RWPE2 (cell line): Measurements from ENCODE around the gene DLG1.

Source experiments
- ATAC-seq: fragments of 200-7000 bp; cut with Tn5 transposase; 3 replicates; pipeline ENCODE4 v1.9.1; 2021; ENCODE audit warnings: low read depth
- DNase-seq: peaks from one replicate; pipeline ENCODE4 v3.0.0-alpha.2; 2020; ENCODE audit warnings: low spot score
- H3K27ac ChIP-seq: fragments of 450-650 bp; 2 replicates; pipeline ENCODE4 v1.5.1; 2017; ENCODE audit warnings: mild to moderate bottlenecking; ENCODE audit not compliant: poor library complexity, severe bottlenecking
- H3K27me3 ChIP-seq: fragments of 250-450 bp; sonication (Bioruptor Pico); 2 replicates; pipeline ENCODE4 v1.5.1; 2021; ENCODE audit warnings: mild to moderate bottlenecking, moderate library complexity; ENCODE audit not compliant: insufficient read depth, poor library complexity, severe bottlenecking
- H3K36me3 ChIP-seq: fragments of 250-450 bp; sonication (Bioruptor Pico); 2 replicates; pipeline ENCODE4 v1.5.1; 2020; ENCODE audit warnings: low read depth, mild to moderate bottlenecking, moderate library complexity
- H3K4me1 ChIP-seq: fragments of 250-450 bp; sonication (Bioruptor Pico); 2 replicates; pipeline ENCODE4 v1.5.1; 2021; ENCODE audit warnings: mild to moderate bottlenecking, moderate library complexity; ENCODE audit not compliant: insufficient read depth, poor library complexity, severe bottlenecking
- H3K4me3 ChIP-seq: fragments of 250-450 bp; sonication (Bioruptor Pico); 2 replicates; pipeline ENCODE4 v1.5.1; 2021; ENCODE audit warnings: mild to moderate bottlenecking, moderate library complexity; ENCODE audit not compliant: severe bottlenecking
- H3K9me3 ChIP-seq: fragments of 250-450 bp; sonication (Bioruptor Pico); 2 replicates; pipeline ENCODE4 v1.5.1; 2021; ENCODE audit warnings: mild to moderate bottlenecking, moderate library complexity; ENCODE audit not compliant: severe bottlenecking
- CTCF ChIP-seq: fragments of 450-650 bp; IDR thresholded peaks from one replicate; pipeline ENCODE4 v1.5.1; 2017; ENCODE audit warnings: mild to moderate bottlenecking, moderate library complexity; ENCODE audit not compliant: poor library complexity, severe bottlenecking

Gene DLG1

GRCh38 chr3:197122394-197122793, 176.0 kb downstream of the DLG1 start:
- TF ChIP-seq CTCF = no peak
- peaks cover 52% of the 10 kb centered on the region for H3K36me3 ChIP-seq
- DNase-seq (no peak), ATAC-seq (no peak)
- no peak overlapping the region for H3K27ac ChIP-seq
- no peak overlapping the region for H3K4me3 ChIP-seq
- peaks cover 1% of the 10 kb centered on the region for H3K4me1 ChIP-seq
- H3K27me3 ChIP-seq = no peaks in the 10 kb centered on the region
- no peaks in the 10 kb centered on the region for H3K9me3 ChIP-seq

- H3K9me3 ChIP-seq = no peaks in the 10 kb centered on the region
- H3K4me3 ChIP-seq = no peak overlapping the region
- H3K36me3 ChIP-seq = peaks cover 58% of the 10 kb centered on the region
- H3K27ac ChIP-seq = peak overlapping the region; percentile 11
- no peaks in the 10 kb centered on the region for H3K27me3 ChIP-seq
- peak; percentile 73 for ATAC-seq
- no peak for DNase-seq
- no peak for TF ChIP-seq CTCF
- H3K4me1 ChIP-seq = peaks cover 7% of the 10 kb centered on the region
Observed at GRCh38 chr3:197117114-197117513, 181.3 kb downstream of the DLG1 start.

GRCh38 chr3:197114007-197114406, 184.4 kb downstream of the DLG1 start:
- TF ChIP-seq CTCF = no peak
- Histone ChIP-seq H3K4me3 (no peak overlapping the region), H3K9me3 (no peaks in the 10 kb centered on the region), H3K36me3 (peaks cover 78% of the 10 kb centered on the region), H3K4me1 (peaks cover 7% of the 10 kb centered on the region), H3K27ac (no peak overlapping the region), H3K27me3 (no peaks in the 10 kb centered on the region)
- ATAC-seq = no peak
- DNase-seq = no peak

GRCh38 chr3:197111685-197112084, 186.7 kb downstream of the DLG1 start:
- Histone ChIP-seq H3K27me3 (no peaks in the 10 kb centered on the region), H3K9me3 (no peaks in the 10 kb centered on the region), H3K4me3 (no peak overlapping the region), H3K27ac (no peak overlapping the region), H3K36me3 (peaks cover 78% of the 10 kb centered on the region), H3K4me1 (no peaks in the 10 kb centered on the region)
- no peak for ATAC-seq
- TF ChIP-seq CTCF = no peak
- no peak for DNase-seq

GRCh38 chr3:197105786-197106185, 192.6 kb downstream of the DLG1 start:
- no peak for TF ChIP-seq CTCF
- Histone ChIP-seq H3K9me3 (no peaks in the 10 kb centered on the region), H3K4me3 (no peak overlapping the region), H3K36me3 (peaks cover 69% of the 10 kb centered on the region), H3K27me3 (no peaks in the 10 kb centered on the region), H3K27ac (no peak overlapping the region), H3K4me1 (no peaks in the 10 kb centered on the region)
- ATAC-seq (no peak), DNase-seq (no peak)
